Caco-2 (cell line): ENCODE results near the gene NRP2. TPM values are rescaled to one million over a fixed set of nuclear protein-coding genes. Genes with fewer than 3 reads are reported as not detected.

Experiments used
- BruUV-seq: library from RNA; stranded (reverse); fragments of 400-500 nt; replicated peaks from 2 replicates; lab custom pipeline; 2021; lab: Mats Ljungman, UMichigan
- CTCF ChIA-PET: fragments of 300-600 bp; sonication (Branson Sonifier 250); formaldehyde crosslinking; loops from one replicate; lab custom pipeline; 2022; ENCODE audit warnings: antibody characterized with exemption; lab: Charles Lee
- POLR2A ChIA-PET: fragments of 300-600 bp; sonication (Branson Sonifier 250); formaldehyde crosslinking; loops from one replicate; lab custom pipeline; 2022; ENCODE audit warnings: antibody characterized with exemption; lab: Charles Lee
- DNase-seq, 2 experiments: peaks; one replicate each; pipeline versions ENCODE4 v3.0.0 to v3.0.0-alpha.2; 2020 to 2022
- H3K27me3 ChIP-seq: replicated peaks from 2 replicates; pipeline ENCODE4 v1.6.0; 2011; ENCODE audit warnings: low read length; ENCODE audit not compliant: control insufficient read depth, insufficient read depth
- H3K36me3 ChIP-seq: 2 replicates; pipeline ENCODE4 v1.5.1; 2011; ENCODE audit warnings: low read length; ENCODE audit not compliant: control insufficient read depth, insufficient read depth
- H3K4me1 ChIP-seq: fragments of 250-450 bp; sonication (Bioruptor Pico); 2 replicates; pipeline ENCODE4 v1.5.1; 2020; ENCODE audit warnings: mild to moderate bottlenecking
- H3K4me3 ChIP-seq: 2 replicates; pipeline ENCODE4 v1.5.1; 2011; ENCODE audit warnings: low read depth, mild to moderate bottlenecking, control low read depth, low read length
- H3K9me3 ChIP-seq: fragments of 250-450 bp; sonication (Bioruptor Pico); 2 replicates; pipeline ENCODE4 v1.5.1; 2020; ENCODE audit warnings: mild to moderate bottlenecking, moderate library complexity
- H3K27ac Mint-ChIP-seq: one replicate; pipeline ENCODE4 v1.8.0; 2022; ENCODE audit warnings: mixed read lengths; ENCODE audit not compliant: unreplicated experiment
- H3K27me3 Mint-ChIP-seq: one replicate; pipeline ENCODE4 v1.8.0; 2022; ENCODE audit warnings: mixed read lengths; ENCODE audit not compliant: insufficient read depth, unreplicated experiment
- H3K36me3 Mint-ChIP-seq: one replicate; pipeline ENCODE4 v1.8.0; 2022; ENCODE audit warnings: mild to moderate bottlenecking, mixed read lengths; ENCODE audit not compliant: insufficient read depth, unreplicated experiment
- H3K4me1 Mint-ChIP-seq: one replicate; pipeline ENCODE4 v1.8.0; 2022; ENCODE audit warnings: low read depth, mixed read lengths; ENCODE audit not compliant: unreplicated experiment
- H3K4me3 Mint-ChIP-seq: one replicate; pipeline ENCODE4 v1.8.0; 2022; ENCODE audit warnings: mild to moderate bottlenecking, moderate library complexity, mixed read lengths; ENCODE audit not compliant: unreplicated experiment
- H3K9me3 Mint-ChIP-seq: one replicate; pipeline ENCODE4 v1.8.0; 2022; ENCODE audit warnings: mixed read lengths; ENCODE audit not compliant: unreplicated experiment
- intact Hi-C: fragments of 100-400 bp; cut with micrococcal nuclease; formaldehyde crosslinking; loops from one replicate; pipeline ENCODE4 v1.10.0; 2022; ENCODE audit not compliant: unreplicated experiment
- total RNA-seq: library from RNA; stranded (reverse); gene quantifications from 2 replicates; pipeline ENCODE4 v1.2.3, GENCODE V29; 2022
- TF ChIP-seq, protein P1 (sequence below), 2 experiments: fragments of 200-600 bp in 1 of 2; IDR thresholded peaks; 1 replicate in 1 of 2; 2 replicates in 1 of 2; pipeline versions ENCODE4 v1.5.1 to v1.8.0; 2011 to 2022; ENCODE audit warnings: antibody characterized with exemption in 1 of 2, control low read depth in 1 of 2, inconsistent platforms in 1 of 2, low read depth in 1 of 2, low read length in 1 of 2, mild to moderate bottlenecking in 1 of 2, moderate library complexity in 1 of 2; ENCODE audit not compliant: insufficient read depth in 1 of 2, severe bottlenecking in 1 of 2, unreplicated experiment in 1 of 2

The NRP2 gene
- total RNA-seq, 1 experiment from 2014 or later = 96.9 TPM

DNA sequence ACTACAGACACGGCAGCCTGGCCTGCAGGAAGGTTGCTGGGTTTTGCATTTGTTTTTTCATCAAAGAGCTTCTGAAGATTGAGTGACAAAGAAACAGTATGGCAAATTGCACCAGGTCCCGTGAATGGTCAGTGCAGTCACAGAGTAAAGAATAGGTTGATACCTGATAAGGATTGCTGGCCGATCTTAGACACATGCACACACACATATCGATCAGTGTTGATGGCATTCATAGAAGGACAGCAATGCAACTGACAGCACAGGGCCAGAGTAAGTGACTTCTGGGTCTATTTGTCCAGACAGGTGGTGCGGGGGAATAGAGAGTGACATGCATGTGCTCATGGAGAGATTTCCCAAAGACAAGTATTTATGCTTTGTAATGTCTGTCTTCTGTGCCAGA, 42.8 kb downstream of the NRP2 start:
- TF ChIP-seq, protein P1, sequence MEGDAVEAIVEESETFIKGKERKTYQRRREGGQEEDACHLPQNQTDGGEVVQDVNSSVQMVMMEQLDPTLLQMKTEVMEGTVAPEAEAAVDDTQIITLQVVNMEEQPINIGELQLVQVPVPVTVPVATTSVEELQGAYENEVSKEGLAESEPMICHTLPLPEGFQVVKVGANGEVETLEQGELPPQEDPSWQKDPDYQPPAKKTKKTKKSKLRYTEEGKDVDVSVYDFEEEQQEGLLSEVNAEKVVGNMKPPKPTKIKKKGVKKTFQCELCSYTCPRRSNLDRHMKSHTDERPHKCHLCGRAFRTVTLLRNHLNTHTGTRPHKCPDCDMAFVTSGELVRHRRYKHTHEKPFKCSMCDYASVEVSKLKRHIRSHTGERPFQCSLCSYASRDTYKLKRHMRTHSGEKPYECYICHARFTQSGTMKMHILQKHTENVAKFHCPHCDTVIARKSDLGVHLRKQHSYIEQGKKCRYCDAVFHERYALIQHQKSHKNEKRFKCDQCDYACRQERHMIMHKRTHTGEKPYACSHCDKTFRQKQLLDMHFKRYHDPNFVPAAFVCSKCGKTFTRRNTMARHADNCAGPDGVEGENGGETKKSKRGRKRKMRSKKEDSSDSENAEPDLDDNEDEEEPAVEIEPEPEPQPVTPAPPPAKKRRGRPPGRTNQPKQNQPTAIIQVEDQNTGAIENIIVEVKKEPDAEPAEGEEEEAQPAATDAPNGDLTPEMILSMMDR (IDR thresholded peaks at IDR 0.05; ENCODE audit: insufficient read depth in 1 of 2, low read depth in 1 of 2, low read length in 1 of 2, severe bottlenecking in 1 of 2, unreplicated experiment in 1 of 2) = no peak
- Histone ChIP-seq H3K9me3 (no peaks in the 10 kb centered on the region), H3K36me3 (no peaks in the 10 kb centered on the region), H3K4me3 (no peak overlapping the region), H3K4me1 (peaks cover 53% of the 10 kb centered on the region), H3K27me3 (no peaks in the 10 kb centered on the region)
- ChIA-PET CTCF (no interaction called here), POLR2A (no interaction called here)
- intact Hi-C loops = no loop called here
- Mint-ChIP-seq H3K4me3 (no peak overlapping the region), H3K36me3 (peaks cover 90% of the 10 kb centered on the region), H3K4me1 (peaks cover 51% of the 10 kb centered on the region), H3K9me3 (no peaks in the 10 kb centered on the region), H3K27me3 (no peaks in the 10 kb centered on the region), H3K27ac (no peak overlapping the region)
- no peak for DNase-seq
- no TSS peak for BruUV-seq

DNA sequence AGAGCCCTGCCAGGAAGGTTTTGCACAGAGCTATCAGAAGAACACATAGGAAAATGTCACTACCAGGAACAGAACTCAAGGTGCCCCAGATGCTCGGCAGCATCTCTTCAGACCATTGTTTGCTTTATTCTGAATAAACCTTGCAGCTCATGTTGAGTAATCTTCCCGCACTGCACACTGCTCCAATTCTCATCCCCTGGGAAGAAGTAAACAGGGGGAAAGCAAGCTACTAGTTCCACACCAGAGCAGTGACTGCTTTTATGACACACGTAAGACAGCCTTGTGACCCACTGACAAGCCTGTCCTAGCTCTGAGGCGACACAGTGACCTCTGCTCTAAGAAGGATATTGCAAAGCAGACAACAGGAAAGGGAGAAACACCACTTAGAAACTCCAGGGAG, 44.2 kb downstream of the NRP2 start:
- BruUV-seq = no TSS peak
- CTCF ChIA-PET = no interaction called here
- intact Hi-C loops = no loop called here
- no peaks in the 10 kb centered on the region for H3K9me3 Mint-ChIP-seq
- POLR2A ChIA-PET = no interaction called here
- peaks cover 83% of the 10 kb centered on the region for H3K36me3 Mint-ChIP-seq
- H3K4me1 Mint-ChIP-seq = peaks cover 55% of the 10 kb centered on the region
- peaks cover 52% of the 10 kb centered on the region for H3K4me1 ChIP-seq
- H3K27ac Mint-ChIP-seq = no peak overlapping the region
- no peaks in the 10 kb centered on the region for H3K27me3 ChIP-seq
- TF ChIP-seq, protein P1 (IDR thresholded peaks at IDR 0.05; ENCODE audit: insufficient read depth in 1 of 2, low read depth in 1 of 2, low read length in 1 of 2, severe bottlenecking in 1 of 2, unreplicated experiment in 1 of 2) = no peak
- H3K9me3 ChIP-seq = no peaks in the 10 kb centered on the region
- H3K27me3 Mint-ChIP-seq = no peaks in the 10 kb centered on the region
- no peak overlapping the region for H3K4me3 ChIP-seq
- no peaks in the 10 kb centered on the region for H3K36me3 ChIP-seq
- DNase-seq = no peak
- no peak overlapping the region for H3K4me3 Mint-ChIP-seq

DNA sequence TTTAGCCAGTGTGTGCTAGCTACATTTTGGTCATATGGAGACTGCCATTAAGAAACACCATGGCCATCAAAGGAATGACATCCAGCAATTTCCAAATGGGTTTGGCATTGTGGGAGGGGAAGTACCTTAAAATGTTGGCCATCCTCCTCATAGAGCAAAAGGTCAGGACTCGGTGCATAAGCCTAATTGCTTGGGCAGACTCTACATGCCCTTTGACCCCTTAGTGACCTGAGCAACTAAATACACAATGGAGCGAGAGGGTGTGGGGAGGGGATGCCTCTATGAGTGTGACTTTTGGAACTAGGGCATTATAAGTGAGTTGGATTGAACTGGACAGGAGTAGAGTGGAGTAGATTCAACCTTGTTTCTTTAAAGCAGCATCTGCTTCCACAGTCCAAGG, 44.9 kb downstream of the NRP2 start:
- peaks cover 52% of the 10 kb centered on the region for H3K4me1 ChIP-seq
- H3K36me3 ChIP-seq = no peaks in the 10 kb centered on the region
- Mint-ChIP-seq H3K27me3 (no peaks in the 10 kb centered on the region), H3K27ac (no peak overlapping the region), H3K4me3 (no peak overlapping the region), H3K9me3 (no peaks in the 10 kb centered on the region), H3K36me3 (peaks cover 77% of the 10 kb centered on the region), H3K4me1 (peaks cover 53% of the 10 kb centered on the region)
- H3K4me3 ChIP-seq = no peak overlapping the region
- no peak for DNase-seq
- no TSS peak for BruUV-seq
- H3K27me3 ChIP-seq = no peaks in the 10 kb centered on the region
- ChIA-PET POLR2A (no interaction called here), CTCF (no interaction called here)
- TF ChIP-seq, protein P1 (IDR thresholded peaks at IDR 0.05; ENCODE audit: insufficient read depth in 1 of 2, low read depth in 1 of 2, low read length in 1 of 2, severe bottlenecking in 1 of 2, unreplicated experiment in 1 of 2) = no peak
- H3K9me3 ChIP-seq = no peaks in the 10 kb centered on the region
- intact Hi-C loops = no loop called here
